IMR-90 (cell line): ENCODE measurements around the gene HSD17B4. TPM values are rescaled to one million over a fixed set of nuclear protein-coding genes. Genes with fewer than 3 reads are reported as not detected.

Experiments used
- ATAC-seq: fragments of 200-7000 bp; cut with Tn5 transposase; 2 replicates; pipeline ENCODE4 v1.9.1; 2020; ENCODE audit warnings: low read depth, mild to moderate bottlenecking, moderate library complexity
- BruUV-seq: library from RNA; stranded (reverse); fragments of 400-500 nt; replicated peaks from 2 replicates; lab custom pipeline; 2021; lab: Mats Ljungman, UMichigan
- CTCF ChIA-PET: fragments of 300-600 bp; formaldehyde crosslinking; extraction: SDS; loops from one replicate; lab custom pipeline; 2021; ENCODE audit warnings: antibody characterized with exemption; lab: Yijun Ruan, JAX
- POLR2A ChIA-PET: fragments of 300-600 bp; sonication (Branson Sonifier 250); formaldehyde crosslinking; loops from one replicate; lab custom pipeline; 2022; ENCODE audit warnings: antibody characterized with exemption; ENCODE audit not compliant: unreplicated experiment; lab: Charles Lee
- DNase-seq: peaks from one replicate; pipeline ENCODE4 v3.0.0; 2013
- H2AFZ ChIP-seq: replicated peaks from 2 replicates; pipeline ENCODE3; 2013; ENCODE audit warnings: low read length, mild to moderate bottlenecking; ENCODE audit not compliant: poor library complexity
- H2AK5ac ChIP-seq: 2 replicates; pipeline ENCODE4 v1.6.1; 2013; ENCODE audit warnings: low read depth, low read length, inconsistent platforms
- H2AK9ac ChIP-seq: replicated peaks from 2 replicates; pipeline ENCODE3; 2013; ENCODE audit warnings: mild to moderate bottlenecking, low read depth, low read length, moderate library complexity; ENCODE audit not compliant: poor library complexity
- H2BK120ac ChIP-seq: 2 replicates; pipeline ENCODE4 v1.6.1; 2013; ENCODE audit warnings: low read depth, low read length, inconsistent platforms
- H2BK15ac ChIP-seq: 3 replicates; pipeline ENCODE4 v1.6.1; 2013; ENCODE audit warnings: low read depth, low read length, inconsistent platforms
- H2BK20ac ChIP-seq: 2 replicates; pipeline ENCODE4 v1.6.1; 2013; ENCODE audit warnings: low read depth, mild to moderate bottlenecking, inconsistent platforms, low read length, moderate library complexity
- H2BK5ac ChIP-seq: 2 replicates; pipeline ENCODE4 v1.6.1; 2013; ENCODE audit warnings: mild to moderate bottlenecking, low read depth, low read length, inconsistent platforms; ENCODE audit not compliant: poor library complexity, severe bottlenecking
- H3K14ac ChIP-seq: replicated peaks from 2 replicates; pipeline ENCODE4 v1.6.1; 2013; ENCODE audit warnings: low read depth, low read length, inconsistent platforms
- H3K18ac ChIP-seq: 2 replicates; pipeline ENCODE4 v1.6.1; 2013; ENCODE audit warnings: low read depth, low read length, control low read depth
- H3K23ac ChIP-seq: 2 replicates; pipeline ENCODE4 v1.6.1; 2013; ENCODE audit warnings: low read depth, low read length, inconsistent platforms
- H3K27ac ChIP-seq: 2 replicates; pipeline ENCODE4 v1.5.1; 2013; ENCODE audit warnings: mild to moderate bottlenecking, control low read depth, low read length; ENCODE audit not compliant: insufficient read depth
- H3K27me3 ChIP-seq: 2 replicates; pipeline ENCODE4 v1.6.1; 2013; ENCODE audit warnings: low read length; ENCODE audit not compliant: control insufficient read depth, insufficient read depth
- H3K36me3 ChIP-seq: 2 replicates; pipeline ENCODE4 v1.6.1; 2013; ENCODE audit warnings: low read length, mixed read lengths; ENCODE audit not compliant: control insufficient read depth, insufficient read depth
- H3K4ac ChIP-seq: 2 replicates; pipeline ENCODE4 v1.6.1; 2013; ENCODE audit warnings: low read depth, low read length, inconsistent platforms
- H3K4me1 ChIP-seq: 2 replicates; pipeline ENCODE4 v1.6.1; 2013; ENCODE audit warnings: low read length, mixed read lengths; ENCODE audit not compliant: control insufficient read depth, insufficient read depth
- H3K4me2 ChIP-seq: 2 replicates; pipeline ENCODE4 v1.6.1; 2013; ENCODE audit warnings: low read depth, mild to moderate bottlenecking, control low read depth, low read length, moderate library complexity
- H3K4me3 ChIP-seq: 2 replicates; pipeline ENCODE4 v1.5.1; 2013; ENCODE audit warnings: low read depth, mild to moderate bottlenecking, control low read depth, low read length, moderate library complexity; ENCODE audit not compliant: insufficient read depth
- H3K56ac ChIP-seq: 2 replicates; pipeline ENCODE4 v1.6.1; 2013; ENCODE audit warnings: low read length, inconsistent platforms; ENCODE audit not compliant: insufficient read depth; ENCODE audit errors: extremely low read depth
- H3K79me1 ChIP-seq, 2 experiments: 2 replicates each; pipeline ENCODE4 v1.6.1; 2013; ENCODE audit warnings: low read length in 2 of 2, inconsistent platforms in 1 of 2, low read depth in 1 of 2
- H3K9ac ChIP-seq: 2 replicates; pipeline ENCODE4 v1.6.1; 2013; ENCODE audit warnings: low read depth, low read length, control low read depth
- H3K9me1 ChIP-seq: 2 replicates; pipeline ENCODE4 v1.6.1; 2013; ENCODE audit warnings: low read length, inconsistent platforms; ENCODE audit not compliant: insufficient read depth
- H3K9me3 ChIP-seq: 2 replicates; pipeline ENCODE4 v1.6.1; 2013; ENCODE audit warnings: low read length; ENCODE audit not compliant: control insufficient read depth, insufficient read depth
- H4K20me1 ChIP-seq: 2 replicates; pipeline ENCODE4 v1.6.1; 2013; ENCODE audit warnings: low read length, inconsistent platforms; ENCODE audit not compliant: insufficient read depth
- H4K5ac ChIP-seq: 2 replicates; pipeline ENCODE4 v1.6.1; 2013; ENCODE audit warnings: mild to moderate bottlenecking, low read depth, low read length, control low read depth
- H4K8ac ChIP-seq, 2 experiments: 2 replicates each; pipeline ENCODE4 v1.6.1; 2013; ENCODE audit warnings: low read depth in 2 of 2, low read length in 2 of 2, control low read depth in 1 of 2, inconsistent platforms in 1 of 2
- H4K91ac ChIP-seq: 2 replicates; pipeline ENCODE4 v1.6.1; 2013; ENCODE audit warnings: low read depth, low read length, inconsistent platforms; ENCODE audit not compliant: insufficient read depth
- BHLHE40 ChIP-seq: fragments of 150-350 bp; IDR thresholded peaks from 2 replicates; pipeline ENCODE4 v1.6.1; 2016; ENCODE audit warnings: mild to moderate bottlenecking, low read depth, low read length
- CHD1 ChIP-seq: IDR thresholded peaks from 2 replicates; pipeline ENCODE4 v1.6.1; 2012; ENCODE audit warnings: low read depth, low read length, improper control_type of control experiment
- ELK1 ChIP-seq: fragments of 150-350 bp; IDR thresholded peaks from 2 replicates; pipeline ENCODE4 v1.6.1; 2016; ENCODE audit warnings: low read depth, mild to moderate bottlenecking, low read length, moderate library complexity, borderline replicate concordance
- MAFK ChIP-seq: IDR thresholded peaks from 2 replicates; pipeline ENCODE4 v1.6.1; 2012; ENCODE audit warnings: low read depth, low read length, improper control_type of control experiment
- RAD21 ChIP-seq: IDR thresholded peaks from 2 replicates; pipeline ENCODE4 v1.6.1; 2012; ENCODE audit warnings: low read length, improper control_type of control experiment
- RCOR1 ChIP-seq: IDR thresholded peaks from 2 replicates; pipeline ENCODE4 v1.6.1; 2012; ENCODE audit warnings: mild to moderate bottlenecking, low read length, improper control_type of control experiment; ENCODE audit not compliant: insufficient replicate concordance
- RFX5 ChIP-seq: IDR thresholded peaks from 2 replicates; pipeline ENCODE4 v1.8.0; 2012; ENCODE audit warnings: low read depth, mild to moderate bottlenecking, low read length, moderate library complexity
- WGBS, 2 experiments: methylation state at CpG; one replicate each; pipeline versions ENCODE4 v1.1.5 to v1.1.7; 2013; ENCODE audit warnings: missing lambda C conversion rate in 2 of 2; ENCODE audit not compliant: insufficient read length in 1 of 2; ENCODE audit errors: extremely low coverage in 2 of 2; 5-methylcytosine and 5-hydroxymethylcytosine counted together
- dilution Hi-C: fragments of 300-500 bp; cut with HindIII; formaldehyde crosslinking; loops from one replicate; pipeline ENCODE4 v1.14.3; 2018; ENCODE audit warnings: low sequenced_read_pairs; ENCODE audit not compliant: unreplicated experiment
- in situ Hi-C: fragments of 300-500 bp; cut with MboI; formaldehyde crosslinking; loops from 3 replicates; pipeline ENCODE4 v1.14.3; 2019; ENCODE audit warnings: low sequenced_read_pairs, inconsistent platforms, mixed read lengths
- intact Hi-C: fragments of 100-400 bp; cut with micrococcal nuclease; formaldehyde crosslinking; loops from 2 replicates; pipeline ENCODE4 v1.10.0; 2022
- polyA plus RNA-seq, 3 experiments: library from polyadenylated mRNA; depleted of rRNA; stranded (reverse); fragments of >200 nt; gene quantifications; 2 replicates each; pipeline ENCODE4 v1.2.3, GENCODE V29; 2012; ENCODE audit warnings: low replicate concordance in 1 of 3
- total RNA-seq: library from RNA; depleted of rRNA; stranded (reverse); fragments of >200 nt; gene quantifications from 2 replicates; pipeline ENCODE4 v1.2.3, GENCODE V29; 2012

HSD17B4 gene
- total and polyA plus RNA-seq, 2 of the 4 experiments (the other 2 are of a cell fraction), result 95.1 to 154 TPM

- Histone ChIP-seq H2BK5ac (no peak overlapping the region), H2BK120ac (no peak overlapping the region), H3K18ac (no peak overlapping the region), H4K5ac (no peak overlapping the region), H3K9me3 (no peaks in the 10 kb centered on the region), H3K4ac (no peak overlapping the region), H3K4me2 (no peak overlapping the region), H3K27me3 (no peaks in the 10 kb centered on the region), H3K9ac (no peak overlapping the region), H3K9me1 (no peaks in the 10 kb centered on the region), H3K27ac (no peak overlapping the region), H3K4me1 (no peaks in the 10 kb centered on the region), H2BK15ac (no peak overlapping the region), H3K36me3 (peaks cover 3% of the 10 kb centered on the region; the same call in 1 of the 2 replicates), H3K14ac (no peak overlapping the region), H2AK5ac (no peak overlapping the region), H4K20me1 (no peaks in the 10 kb centered on the region), H4K91ac (no peak overlapping the region), H3K4me3 (no peak overlapping the region), H2AK9ac (no peak overlapping the region), H3K79me1 (no peaks in the 10 kb centered on the region), H4K8ac (no peak overlapping the region), H2AFZ (no peak overlapping the region), H2BK20ac (no peak overlapping the region), H3K56ac (no peak overlapping the region), H3K23ac (no peak overlapping the region)
- dilution Hi-C loops (no loop called here), in situ Hi-C loops (no loop called here), intact Hi-C loops (no loop called here)
- BruUV-seq, result no TSS peak
- DNase-seq (peak; percentile 10), ATAC-seq (no peak)
- POLR2A ChIA-PET, result no interaction called here
- no peak for TF ChIP-seq ELK1
- no peak for TF ChIP-seq BHLHE40
- no peak for TF ChIP-seq RFX5
- TF ChIP-seq RAD21, result no peak
- TF ChIP-seq RCOR1, result no peak
- no peak for TF ChIP-seq MAFK
- TF ChIP-seq CHD1, result no peak
- WGBS, 2 experiments, result no CpG with 5 or more reads among the region's 3 CpGs
- CTCF ChIA-PET, result no interaction called here
Observed at GRCh38 chr5:119532637-119533036, 80.3 kb downstream of the HSD17B4 start.
